Measurements from ENCODE around the gene NSL1.

NSL1 gene

GRCh38 chr1:212685429-212685828 is 106.1 kb downstream of the NSL1 start:
- DNase-seq (ENCODE audit: low read depth in 2 of 2): no peak

DNA sequence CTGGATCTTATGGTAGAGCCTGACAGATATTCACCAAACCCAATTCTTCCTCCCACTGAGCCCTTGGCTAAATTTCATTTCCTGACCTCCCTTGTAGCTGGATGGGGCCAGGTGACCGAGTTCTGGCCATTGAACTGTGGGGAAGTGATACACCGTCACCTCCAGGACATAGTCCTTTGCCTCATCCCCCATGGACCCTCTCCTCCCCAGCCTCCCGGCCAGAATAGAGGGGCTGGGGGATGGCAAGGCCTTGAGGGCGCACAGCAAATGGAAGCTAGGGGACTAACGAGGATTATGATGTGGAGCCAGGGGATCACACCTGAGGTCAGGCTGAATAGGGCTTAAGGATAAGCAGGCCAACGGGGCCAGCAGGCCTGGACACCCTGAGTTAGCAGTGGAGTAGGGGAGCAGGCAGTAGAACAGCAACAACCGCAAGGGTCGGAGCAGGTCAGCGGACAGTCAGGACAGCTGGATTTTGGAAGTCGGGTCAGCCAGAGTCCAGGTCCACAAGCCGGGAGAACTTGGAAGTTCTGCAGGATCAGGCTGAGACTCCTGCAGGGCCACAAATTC is 107.0 kb downstream of the NSL1 start:
- no peak for DNase-seq (ENCODE audit: low read depth in 2 of 2)

DNA sequence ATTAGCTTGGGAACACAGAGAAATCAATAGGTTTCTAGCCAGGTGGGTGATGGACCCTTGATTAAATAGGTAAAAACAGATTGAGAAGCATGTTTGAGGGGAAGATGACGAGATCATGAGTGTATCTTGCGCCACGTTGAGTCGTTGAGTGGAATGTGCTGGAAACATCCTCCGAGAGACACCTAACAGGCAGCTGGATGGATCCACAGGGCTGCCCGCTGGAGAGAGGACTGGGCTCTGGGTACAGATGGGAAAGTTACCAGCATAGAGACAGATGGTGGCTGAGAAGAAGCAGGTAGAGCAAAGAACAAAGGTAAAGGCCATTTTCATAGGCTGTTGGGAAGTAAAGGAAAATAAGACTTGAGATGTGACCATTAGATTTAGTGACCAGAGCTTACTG is 107.5 kb downstream of the NSL1 start:
- DNase-seq (ENCODE audit: low read depth in 2 of 2): no peak

DNA sequence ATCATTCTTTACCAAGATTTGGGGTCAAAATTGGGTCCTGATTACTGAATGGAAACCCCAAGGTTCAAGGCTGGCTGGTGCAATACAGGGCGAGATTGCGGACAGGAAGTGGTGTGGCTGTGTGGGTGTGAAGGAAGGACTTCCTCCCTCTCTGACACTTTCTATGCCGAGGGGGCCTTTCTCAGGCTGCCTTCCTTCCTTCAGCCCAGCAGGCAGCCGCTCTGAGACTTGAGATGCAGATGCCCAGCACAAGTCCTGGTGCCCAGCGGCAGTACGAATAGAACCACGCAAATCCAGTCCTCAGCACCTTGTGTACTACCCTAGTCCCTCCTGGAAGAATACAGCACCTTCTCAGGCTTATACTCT is 108.2 kb downstream of the NSL1 start:
- peak in 1 of 2 donors; percentile 25 for DNase-seq (ENCODE audit: low read depth in 2 of 2)

- DNase-seq (ENCODE audit: low read depth in 2 of 2): no peak
Measured at GRCh38 chr1:212680680-212681389, 110.7 kb downstream of the NSL1 start.

- no peak for DNase-seq (ENCODE audit: low read depth in 2 of 2)
Measured at GRCh38 chr1:212678456-212679410, 112.8 kb downstream of the NSL1 start.

DNA sequence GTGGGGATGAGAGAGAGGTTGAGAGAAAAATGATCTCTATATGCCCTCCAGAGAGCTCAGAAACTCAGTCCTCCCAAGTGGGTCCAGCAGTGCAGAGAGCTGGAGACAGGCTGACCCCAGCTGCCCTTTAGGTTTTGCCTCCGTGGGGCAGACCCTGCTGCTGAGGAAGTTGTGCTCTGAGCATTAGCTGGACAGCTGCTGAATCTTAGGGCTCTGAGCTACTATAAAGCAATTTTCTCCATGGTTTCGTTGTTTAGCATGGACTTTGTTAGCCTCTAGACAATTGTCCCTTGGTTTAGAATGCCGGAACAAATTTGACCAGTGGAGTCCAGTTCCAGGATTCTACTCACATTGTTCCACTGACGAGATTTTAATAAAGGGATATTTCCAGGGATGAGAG is 114.0 kb downstream of the NSL1 start:
- no peak for DNase-seq (ENCODE audit: low read depth in 2 of 2)

- DNase-seq (ENCODE audit: low read depth in 2 of 2): no peak
Measured at GRCh38 chr1:212677136-212677535, 114.4 kb downstream of the NSL1 start.
